GM18520 (cell line): ENCODE results near the gene WDR20.
"Not testable (repeated sequence)": the region's sequence is repeated elsewhere in the genome, so short reads cannot be mapped to it uniquely, and the experiment has no call there.

Source experiments
- ATAC-seq: cut with Tn5 transposase; IDR thresholded peaks from one replicate; pipeline ENCODE4 v1.9.1; 2021; ENCODE audit not compliant: unreplicated experiment

The WDR20 gene

GRCh38 chr14:102139286-102140026 lies at the start of gene WDR20:
WDR20 (plus strand) TSS chr14:102139897; CDS start chr14:102139924, 27 bp downstream.
- ATAC-seq = peak; percentile 87

DNA sequence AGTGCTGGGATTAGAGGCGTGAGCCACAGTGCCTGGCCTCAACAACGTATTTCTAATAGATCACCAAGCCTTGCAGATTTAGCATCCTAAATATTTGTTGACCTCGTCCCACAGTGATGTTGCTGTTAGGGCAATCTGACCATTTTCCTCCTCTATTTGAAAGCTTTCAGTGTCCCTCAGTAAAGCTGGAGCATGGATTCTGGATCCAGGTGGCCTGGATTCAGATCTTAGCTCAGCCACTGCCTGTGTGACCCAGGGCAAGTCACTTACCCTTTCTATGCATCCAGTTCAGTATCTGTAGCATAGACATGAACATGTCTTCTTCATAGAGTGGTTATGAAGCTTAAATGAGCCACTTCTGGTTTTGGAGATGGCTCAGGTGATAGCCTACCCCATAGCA lies 49.0 kb upstream of the WDR20 start:
- no peak for ATAC-seq

DNA sequence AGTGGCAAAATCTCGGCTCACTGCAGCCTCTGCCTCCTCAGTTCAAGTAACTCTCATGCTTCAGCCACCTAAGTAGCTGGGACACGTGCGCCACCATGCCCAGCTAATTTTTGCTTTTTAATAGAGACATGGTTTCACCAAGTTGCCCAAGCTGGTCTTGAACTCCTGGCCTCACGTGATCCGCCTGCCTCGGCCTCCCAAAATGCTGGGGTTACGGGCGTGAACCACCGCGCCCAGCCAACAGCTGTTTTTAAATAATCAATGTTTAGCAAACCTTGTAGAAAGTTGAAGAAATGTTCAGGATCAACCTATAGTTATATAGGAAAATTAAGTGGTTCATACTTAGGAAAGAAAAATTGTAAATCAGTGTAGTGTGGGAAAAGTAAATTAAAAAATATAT lies 46.9 kb upstream of the WDR20 start:
- ATAC-seq = no peak

GRCh38 chr14:102094101-102094500 lies 45.6 kb upstream of the WDR20 start:
- ATAC-seq = no peak

DNA sequence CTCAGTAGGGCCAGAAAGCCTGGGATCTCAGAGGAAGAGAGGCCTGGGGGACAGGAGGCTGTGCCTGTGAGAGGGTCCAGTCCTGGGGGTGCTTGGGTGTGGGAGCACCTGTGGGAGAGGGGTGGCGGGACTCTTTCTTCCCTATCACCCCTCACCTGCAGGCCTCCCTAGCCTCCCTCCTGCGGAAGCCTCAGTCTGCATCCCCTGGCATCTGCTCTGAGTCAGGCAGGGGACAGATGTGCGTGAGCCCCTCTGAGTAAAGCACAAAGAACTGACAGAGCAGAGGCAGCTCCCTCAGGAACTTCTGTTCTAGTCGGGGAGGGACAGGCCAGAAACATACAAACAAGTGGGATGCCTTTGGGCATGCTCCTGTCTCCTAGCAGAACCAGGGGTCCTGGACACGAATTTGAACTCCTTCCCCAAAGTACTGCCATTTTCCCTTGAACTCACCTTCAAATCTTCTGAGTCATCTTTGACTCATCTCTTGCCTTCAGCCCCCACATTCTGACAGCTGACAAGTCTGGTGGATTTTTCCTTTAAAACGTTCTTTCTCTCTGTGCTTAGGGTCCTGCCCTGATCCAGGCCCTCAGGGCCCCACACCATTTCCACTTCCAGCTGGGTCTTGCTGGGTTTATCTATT lies 44.3 kb upstream of the WDR20 start:
- no peak for ATAC-seq

GRCh38 chr14:102095871-102096568 lies 43.7 kb upstream of the WDR20 start:
- ATAC-seq = no peak

- ATAC-seq = no peak
Observed at GRCh38 chr14:102096569-102097188, 43.0 kb upstream of the WDR20 start.

GRCh38 chr14:102097441-102098135 lies 42.1 kb upstream of the WDR20 start:
- no peak for ATAC-seq

- no peak for ATAC-seq
Observed at GRCh38 chr14:102103062-102103695, 36.5 kb upstream of the WDR20 start.

DNA sequence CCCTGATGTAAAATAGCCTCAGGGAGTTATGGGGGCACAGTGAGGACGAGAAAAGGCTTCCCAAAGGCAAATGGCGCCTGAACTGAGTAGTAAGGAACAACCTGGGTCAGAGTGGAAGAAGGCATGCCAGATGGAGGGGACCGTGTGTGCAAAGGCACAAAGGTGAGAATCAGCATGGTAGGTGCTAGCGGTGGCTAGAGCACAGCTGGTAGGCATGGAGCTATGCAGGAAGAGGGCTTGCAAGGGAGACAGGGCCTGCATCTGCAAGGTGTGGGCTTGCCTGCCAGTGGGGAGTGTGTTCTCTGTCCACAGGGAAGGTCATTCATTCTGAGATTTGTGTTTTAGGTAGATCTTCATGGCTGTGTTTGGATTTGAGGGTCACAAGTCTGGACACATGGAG lies 34.3 kb upstream of the WDR20 start:
- no peak for ATAC-seq

GRCh38 chr14:102109332-102109731 lies 30.4 kb upstream of the WDR20 start:
- ATAC-seq = not testable (repeated sequence)

GRCh38 chr14:102111101-102111500 lies 28.6 kb upstream of the WDR20 start:
- no peak for ATAC-seq

GRCh38 chr14:102116361-102117180 lies 23.1 kb upstream of the WDR20 start:
- no peak for ATAC-seq

GRCh38 chr14:102117852-102118251 lies 21.8 kb upstream of the WDR20 start:
- no peak for ATAC-seq

DNA sequence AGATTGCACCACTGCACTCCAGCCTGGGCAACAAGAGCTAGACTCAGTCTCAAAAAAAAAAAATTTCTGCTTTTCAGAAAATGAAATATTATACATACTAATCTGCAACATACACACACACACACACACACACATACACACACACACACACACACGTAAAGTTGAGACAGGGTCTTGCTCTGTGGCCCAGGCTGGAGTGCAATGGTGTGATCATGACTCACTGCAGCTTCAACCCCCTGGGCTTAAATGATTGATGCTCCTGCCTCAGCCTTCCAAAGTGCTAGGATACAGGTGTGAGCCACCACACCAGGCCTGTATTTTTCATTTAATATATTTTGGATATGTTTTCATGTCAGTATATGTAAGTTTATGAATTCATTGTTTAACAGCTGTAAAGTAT lies 18.8 kb upstream of the WDR20 start:
- ATAC-seq = no peak

DNA sequence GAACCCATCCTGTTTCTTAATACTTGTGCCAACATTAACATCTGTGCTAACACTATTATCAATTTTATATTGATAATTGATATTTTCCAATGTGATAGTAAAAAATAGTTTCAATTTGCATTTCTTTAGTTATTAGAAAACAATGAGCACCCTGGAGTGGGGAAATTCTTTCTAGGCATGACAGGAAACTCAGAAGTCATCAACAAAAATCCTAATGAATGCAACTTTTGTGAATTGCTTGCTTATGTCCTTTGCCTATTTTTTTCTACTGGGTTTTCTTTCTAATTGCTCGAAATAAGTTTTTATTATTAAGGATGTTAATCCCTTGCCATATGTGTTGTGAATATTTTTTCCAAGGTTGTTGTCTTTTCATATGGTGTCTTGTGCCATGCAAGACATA lies 18.1 kb upstream of the WDR20 start:
- ATAC-seq = no peak

GRCh38 chr14:102124419-102124818 lies 15.3 kb upstream of the WDR20 start:
- no peak for ATAC-seq

- no peak for ATAC-seq
Observed at GRCh38 chr14:102125546-102125945, 14.2 kb upstream of the WDR20 start.

- ATAC-seq = no peak
Observed at GRCh38 chr14:102126807-102127455, 12.8 kb upstream of the WDR20 start.
